Activated naive CD4-positive, alpha-beta T cell (primary cell): ENCODE measurements around the gene TUBGCP6.

Source experiments
- DNase-seq, 4 experiments: peaks; one replicate each; lab custom pipeline; 2025; lab: John Stamatoyannopoulos, UW

The TUBGCP6 gene

DNA sequence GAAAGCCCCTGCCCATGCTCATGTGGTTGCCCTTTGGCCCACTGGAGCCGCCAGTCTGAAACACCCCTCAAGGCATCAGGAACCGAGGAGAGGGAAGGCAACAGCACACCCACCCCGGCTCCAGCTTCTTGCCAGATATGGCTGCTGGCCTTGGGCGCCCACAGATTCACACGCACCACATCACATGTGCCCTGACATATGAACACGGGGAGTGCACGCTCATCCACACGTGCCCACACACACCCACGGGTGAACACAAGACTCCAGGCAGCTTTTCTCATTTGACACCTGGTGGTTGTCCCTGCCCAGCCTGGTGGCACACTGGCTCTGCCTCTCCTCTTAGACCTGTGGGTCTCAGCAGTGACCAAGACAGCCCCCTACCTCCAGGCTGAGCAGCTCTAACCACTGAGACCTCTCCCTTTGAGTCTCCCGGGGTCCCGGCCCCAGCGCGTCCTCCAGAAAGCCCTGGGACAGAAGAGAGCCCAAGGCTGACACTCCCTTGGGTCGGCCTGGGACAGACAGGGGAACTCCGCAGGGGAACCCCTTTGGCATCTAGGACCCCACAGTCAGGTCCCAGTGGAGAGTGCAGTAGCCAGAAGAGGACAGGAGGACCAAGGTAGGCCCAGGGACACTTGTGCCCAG is 19.4 kb upstream of the TUBGCP6 start:
- no peak for DNase-seq

DNA sequence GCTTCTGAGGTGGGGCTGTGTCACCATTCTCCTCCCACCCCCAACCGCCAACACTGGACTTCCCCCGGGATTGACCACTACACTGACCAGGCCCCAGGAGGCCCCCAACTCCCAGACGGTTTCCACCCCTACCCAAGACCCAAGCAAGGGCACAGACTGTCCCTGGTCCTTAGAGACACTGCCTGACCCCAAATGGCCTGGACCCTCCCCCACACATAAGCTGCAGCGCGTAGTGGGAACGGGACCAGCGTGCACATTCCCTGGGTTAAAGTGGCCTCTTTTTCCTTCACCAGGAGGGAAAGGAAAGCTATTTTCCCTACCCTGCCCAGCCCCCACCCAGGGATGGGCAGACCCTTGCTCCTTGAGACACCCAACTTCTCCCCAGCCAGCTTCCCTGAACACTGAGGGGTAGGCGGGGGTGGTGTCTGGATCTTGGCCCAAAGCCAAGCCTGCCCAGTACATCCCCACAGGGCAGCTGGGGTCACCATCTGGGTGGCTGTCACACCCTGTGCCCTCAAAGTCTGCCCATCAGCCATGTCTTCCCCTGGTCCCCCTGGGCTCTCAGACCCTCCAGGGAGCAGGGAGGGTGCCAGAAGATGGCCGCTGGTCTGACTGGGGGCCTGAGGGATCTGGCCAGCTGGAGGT is 18.3 kb upstream of the TUBGCP6 start:
- DNase-seq: no peak

- DNase-seq: no peak
Observed at GRCh38 chr22:50262460-50262911, 17.7 kb upstream of the TUBGCP6 start.

DNA sequence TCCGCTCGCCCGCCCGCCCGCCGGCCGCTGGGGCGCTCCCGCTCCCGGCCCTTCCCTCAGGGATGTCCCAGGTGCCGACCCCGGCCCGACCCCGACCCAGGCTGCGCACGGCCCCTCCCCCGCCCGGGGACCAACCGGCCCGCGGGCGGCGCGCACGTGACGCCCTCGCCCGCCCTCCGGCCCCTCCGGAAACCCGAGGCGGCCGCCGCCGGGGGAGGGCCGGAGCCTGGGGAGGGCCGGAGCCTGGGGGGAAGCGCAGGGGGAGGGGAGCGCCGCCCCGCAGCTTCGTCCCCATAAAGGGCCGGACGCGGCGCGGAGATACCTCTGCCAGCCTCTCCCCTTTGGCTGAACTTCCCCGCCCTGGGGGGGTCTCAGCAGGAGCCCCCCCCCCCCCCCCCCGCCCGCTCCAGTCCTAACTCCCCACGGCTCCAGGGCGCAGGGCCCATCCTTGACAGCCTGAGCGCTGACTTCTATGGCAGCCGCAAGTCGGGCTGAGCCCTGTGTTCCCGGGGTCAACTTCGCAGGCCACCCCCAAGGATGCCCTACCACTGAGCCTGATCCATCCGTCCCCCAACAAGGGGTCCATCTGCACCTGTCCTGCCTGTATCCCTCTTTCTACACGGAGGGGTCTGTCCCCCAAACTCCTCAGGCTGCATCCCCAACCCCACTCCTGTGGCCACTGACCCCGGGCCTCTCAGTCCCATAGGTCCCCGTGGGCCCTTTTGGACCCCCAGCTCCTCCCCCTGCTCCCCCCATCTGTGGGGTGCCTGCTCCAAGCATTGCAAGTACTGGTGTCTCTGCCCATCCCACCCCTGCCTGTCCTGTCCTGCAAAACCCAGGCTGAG is 17.0 kb upstream of the TUBGCP6 start, which contains the start of gene MAPK12:
Gene MAPK12, minus strand, starts transcription at position 69 of the 845 bp plus-strand sequence. CDS start 174 bp downstream, outside the sequence.
- DNase-seq: no peak

DNA sequence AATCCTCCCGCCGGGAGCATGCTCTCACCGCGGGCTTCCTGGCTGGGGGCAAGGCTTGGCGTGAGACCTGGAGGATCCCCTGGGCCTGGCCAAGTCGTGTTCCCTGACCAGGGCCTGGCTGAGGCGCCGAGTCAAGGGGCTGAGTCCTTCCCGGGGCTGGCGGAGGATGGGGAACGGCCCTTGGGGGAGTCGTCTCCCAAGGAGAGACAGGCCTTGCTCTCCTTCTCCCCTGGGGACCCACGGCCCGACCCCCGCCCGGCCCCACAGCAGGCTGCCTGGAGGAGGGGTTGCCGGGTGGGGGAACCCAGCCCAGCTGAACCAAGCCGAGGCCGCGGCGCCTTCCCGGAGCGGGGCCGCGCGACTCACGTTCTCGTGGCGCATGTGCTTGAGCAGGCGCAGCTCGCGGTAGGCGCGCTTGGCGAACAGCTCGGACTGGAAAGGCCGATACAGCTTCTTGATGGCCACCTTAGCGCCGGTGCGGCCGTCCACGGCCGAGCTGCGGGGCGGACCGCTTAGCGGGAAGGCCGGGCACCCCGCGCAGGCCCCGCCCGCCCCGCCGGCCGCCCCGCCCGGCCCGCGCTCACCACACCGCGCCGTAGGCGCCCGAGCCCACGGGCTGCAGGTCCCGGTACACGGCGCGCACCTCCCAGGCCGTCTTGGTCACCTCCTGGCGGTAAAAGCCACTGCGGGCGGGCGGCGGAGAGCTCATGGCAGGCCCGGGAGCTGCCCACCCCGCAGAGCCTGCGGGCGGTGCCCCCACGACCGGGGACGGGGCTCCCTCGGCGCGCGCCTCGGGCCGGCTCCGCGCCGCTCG is 16.2 kb upstream of the TUBGCP6 start:
- DNase-seq: peak in 1 of 4 experiments; percentile 15

DNA sequence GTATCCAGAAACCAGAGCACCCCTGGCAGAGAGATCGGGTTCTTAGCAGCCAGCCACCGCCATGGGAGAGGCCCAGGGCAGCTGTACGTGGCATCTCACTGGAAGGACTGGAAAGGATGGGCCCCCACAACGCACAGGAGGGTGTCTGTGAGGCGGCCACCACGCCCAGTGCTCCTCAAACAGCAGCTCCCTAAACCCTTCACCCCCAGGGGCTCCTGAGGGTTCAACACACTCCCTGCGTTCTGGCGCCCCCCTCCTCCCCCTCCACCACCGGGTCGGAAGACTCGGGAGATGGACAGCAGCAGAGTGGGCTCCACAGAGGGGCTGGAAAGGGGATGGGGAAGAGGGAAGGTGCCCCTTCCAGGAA is 15.6 kb upstream of the TUBGCP6 start:
- DNase-seq: no peak

DNA sequence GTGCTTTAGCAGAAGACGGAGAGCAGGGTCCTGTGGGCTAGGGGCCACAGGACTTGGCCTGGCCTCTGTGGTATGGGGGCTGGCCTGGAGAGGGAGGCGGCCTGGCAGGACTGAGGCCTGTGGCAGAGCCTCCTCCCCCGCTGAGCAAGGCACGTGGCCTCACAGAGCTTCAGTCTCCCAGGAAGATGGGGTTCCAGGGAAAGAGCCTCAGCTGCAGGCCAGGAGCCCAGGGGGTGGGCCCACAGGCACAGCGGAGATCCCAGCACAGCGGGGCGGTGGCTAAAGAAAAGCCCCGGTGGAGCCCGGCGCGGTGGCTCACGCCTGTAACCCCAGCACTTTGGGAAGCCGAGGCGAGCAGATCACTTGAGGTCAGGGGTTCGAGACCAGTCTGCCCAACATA is 14.5 kb upstream of the TUBGCP6 start:
- no peak for DNase-seq

DNA sequence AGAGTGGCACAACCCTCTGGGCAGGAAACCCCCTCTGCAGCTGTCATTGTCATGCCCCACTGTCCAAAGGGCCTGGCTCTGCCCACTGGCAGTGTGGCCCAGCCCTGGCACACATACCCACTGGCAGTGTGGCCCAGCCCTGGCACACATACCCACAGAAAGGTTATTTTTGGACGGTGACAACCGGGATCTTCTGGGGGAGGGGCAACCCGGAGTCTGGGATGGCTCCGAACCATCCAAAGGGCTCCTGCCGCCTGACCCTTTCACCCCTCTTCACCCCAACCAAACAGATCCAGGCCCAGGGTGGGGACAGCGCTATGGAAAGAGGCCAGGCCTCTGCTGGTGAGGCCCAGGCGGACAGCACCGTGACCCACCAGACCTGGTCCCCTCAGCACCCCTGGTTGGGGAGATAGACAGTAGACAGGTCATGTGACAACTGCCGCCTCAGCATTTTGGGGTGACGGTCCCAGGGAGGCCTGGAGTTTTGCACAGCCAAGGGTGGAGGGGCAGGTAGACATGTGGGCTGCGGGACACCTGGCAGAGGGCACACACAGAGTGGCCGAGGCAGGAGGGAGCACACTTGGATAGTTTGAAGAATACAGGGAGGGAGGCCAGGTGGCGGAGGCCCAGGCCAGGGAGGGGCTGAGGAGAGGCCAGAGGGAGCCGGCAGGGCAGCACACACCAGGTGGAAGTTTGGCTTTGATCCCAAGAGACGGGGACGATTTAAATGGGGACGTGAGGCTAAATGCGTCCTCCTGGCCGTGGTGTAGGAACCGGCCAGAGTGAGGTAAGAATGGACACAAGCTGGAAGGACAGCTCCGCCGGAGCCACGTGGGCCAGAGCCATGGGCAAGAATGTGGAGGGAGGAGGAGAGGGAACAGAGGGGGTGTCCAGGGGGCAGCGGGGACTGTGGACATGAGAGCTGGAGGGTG is 13.8 kb upstream of the TUBGCP6 start:
- DNase-seq: no peak

DNA sequence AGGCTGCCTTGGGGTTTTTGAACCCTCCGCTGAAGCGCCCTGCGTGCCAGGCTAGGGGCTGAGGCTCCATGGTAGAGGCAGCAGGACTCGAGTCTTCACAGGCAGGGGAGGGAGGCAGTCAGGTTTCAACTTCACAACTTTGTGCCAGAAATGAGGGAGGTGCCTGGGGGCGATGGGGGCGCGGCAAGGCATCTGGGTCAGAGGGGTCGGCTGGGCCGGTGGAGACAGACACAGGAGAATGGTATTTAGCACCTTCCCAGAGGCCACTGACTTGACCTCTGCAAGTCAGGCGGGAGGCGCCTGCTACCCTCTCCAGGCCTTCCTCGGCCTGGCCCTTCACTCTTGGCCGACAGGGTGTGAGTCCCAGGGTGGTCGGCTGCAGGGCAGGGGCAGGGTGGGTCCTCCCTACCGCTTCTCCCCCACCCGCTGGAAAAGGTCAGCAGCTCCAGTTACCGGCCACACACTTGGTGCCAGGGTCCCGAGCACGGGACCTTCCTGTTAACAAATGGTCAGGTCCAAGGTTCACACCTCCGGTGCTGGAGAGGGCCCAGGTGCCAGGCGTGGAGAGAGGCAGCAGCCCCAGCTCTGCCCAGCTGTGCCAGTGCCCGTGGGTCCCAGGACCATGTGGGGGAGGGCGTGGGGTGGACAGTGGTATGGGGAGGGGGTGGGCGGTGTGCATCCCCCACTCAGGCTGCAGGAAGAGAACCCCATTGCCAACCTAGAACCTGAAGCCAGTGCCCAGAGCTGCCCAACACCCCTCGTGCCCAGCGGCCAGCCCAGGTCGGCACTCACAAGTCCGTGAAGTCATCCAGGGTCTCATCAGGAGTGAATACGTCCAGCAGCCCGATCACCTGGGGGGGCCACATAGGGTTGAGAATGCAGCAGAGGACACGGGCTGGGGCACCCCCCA is 12.9 kb upstream of the TUBGCP6 start:
- DNase-seq: no peak

GRCh38 chr22:50257041-50257440 is 12.2 kb upstream of the TUBGCP6 start:
- no peak for DNase-seq

DNA sequence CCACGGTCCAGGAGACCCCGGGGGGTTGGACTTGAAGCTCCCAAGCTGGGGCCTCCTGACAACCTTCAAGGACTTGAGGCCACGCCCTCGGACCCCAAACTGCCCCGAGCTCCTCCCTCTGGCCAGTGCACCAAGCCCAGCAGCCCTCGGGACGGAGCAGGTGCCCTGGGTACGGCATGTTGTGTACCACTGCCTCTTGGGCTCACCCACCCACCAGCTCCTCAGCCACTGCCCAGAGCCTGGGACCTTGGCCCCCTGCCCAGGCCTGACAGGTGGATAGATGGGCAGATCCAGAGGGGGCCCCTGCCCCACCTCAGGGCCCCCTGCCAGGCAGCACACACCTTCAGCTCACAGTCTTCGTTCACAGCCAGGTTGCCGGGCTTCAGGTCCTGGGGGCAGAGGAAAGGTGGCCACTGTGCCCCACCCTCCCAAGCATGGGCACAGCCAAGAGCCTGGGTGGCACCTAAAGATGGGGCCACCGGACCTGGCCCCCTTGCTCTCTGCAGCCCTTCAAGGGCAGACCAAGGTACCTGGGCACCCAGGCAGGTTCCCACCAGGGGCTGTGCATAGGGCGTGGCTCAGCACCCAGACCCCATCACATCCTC is 11.5 kb upstream of the TUBGCP6 start:
- DNase-seq: no peak

- DNase-seq: no peak
Observed at GRCh38 chr22:50255607-50256006, 10.8 kb upstream of the TUBGCP6 start.

DNA sequence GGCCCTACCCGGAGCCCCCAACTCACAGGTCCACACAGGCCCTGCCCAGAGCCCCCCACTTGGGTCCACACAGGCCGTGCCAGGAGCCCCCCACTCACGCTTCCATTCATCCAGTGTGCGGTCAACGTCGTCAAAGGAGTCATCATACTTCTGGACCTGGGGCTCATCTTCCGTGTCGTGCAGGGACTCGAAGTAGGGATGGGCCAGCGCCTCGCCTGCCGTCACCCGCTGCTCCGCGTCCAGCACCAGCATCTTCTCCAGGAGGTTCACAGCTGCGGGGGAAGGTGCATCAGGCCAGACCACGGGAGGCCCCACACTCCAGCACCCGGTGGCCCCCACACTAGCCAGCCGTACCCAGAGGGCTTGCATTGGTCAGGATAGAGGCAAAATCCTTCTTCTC is 10.3 kb upstream of the TUBGCP6 start:
- no peak for DNase-seq

GRCh38 chr22:50253941-50254340 is 9.1 kb upstream of the TUBGCP6 start:
- DNase-seq: no peak

GRCh38 chr22:50253046-50253915 is 8.5 kb upstream of the TUBGCP6 start:
- no peak for DNase-seq

- peak; percentile 33 to 68 (median 45) for DNase-seq
Observed at GRCh38 chr22:50252082-50253045, 7.5 kb upstream of the TUBGCP6 start.

DNA sequence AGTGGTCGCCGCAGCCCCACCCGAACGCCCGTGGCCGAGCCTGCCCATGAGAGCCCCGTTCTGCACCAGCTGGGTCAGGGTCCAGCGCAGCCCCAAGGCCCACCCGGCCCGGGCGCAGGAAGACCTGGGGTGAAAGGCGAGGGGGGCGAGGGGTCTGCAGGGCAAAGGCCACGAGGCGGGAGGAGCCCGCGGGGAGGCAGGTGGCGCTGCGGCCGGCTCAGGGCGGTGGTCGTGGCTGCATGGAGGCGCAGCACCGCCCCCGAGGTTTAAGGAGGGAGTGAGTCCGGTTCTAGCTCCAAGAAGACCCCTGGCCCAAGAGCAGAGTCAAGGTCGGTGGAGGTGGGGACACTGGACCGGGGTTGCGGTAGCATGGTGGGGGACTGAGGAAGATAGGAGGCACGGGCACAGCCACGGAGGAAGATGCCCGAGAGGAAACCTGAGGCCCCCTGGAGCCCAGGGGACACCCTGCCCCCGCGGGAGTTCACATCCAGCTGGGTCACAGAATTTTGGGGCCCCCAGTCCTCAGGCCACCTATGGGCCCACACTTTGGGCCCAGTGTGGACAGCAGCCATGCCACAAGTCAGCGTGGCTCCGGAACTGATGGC is 6.8 kb upstream of the TUBGCP6 start:
- DNase-seq: no peak
